Nephron (organoid): Measurements from ENCODE around the gene USP5.

Experiments
- H3K27ac Mint-ChIP-seq, 3 experiments: 2 replicates each; pipeline ENCODE4 v1.8.0; 2020; ENCODE audit warnings: mixed read lengths in 3 of 3, mild to moderate bottlenecking in 2 of 3, moderate library complexity in 1 of 3
- H3K27me3 Mint-ChIP-seq: 2 replicates; pipeline ENCODE4 v1.8.0; 2021; ENCODE audit warnings: low read depth, mild to moderate bottlenecking, moderate library complexity, mixed read lengths
- H3K36me3 Mint-ChIP-seq: 2 replicates; pipeline ENCODE4 v1.8.0; 2020; ENCODE audit warnings: low read depth, mixed read lengths
- H3K4me1 Mint-ChIP-seq: 2 replicates; pipeline ENCODE4 v1.8.0; 2020; ENCODE audit warnings: mixed read lengths
- H3K4me3 Mint-ChIP-seq, 3 experiments: 2 replicates each; pipeline ENCODE4 v1.8.0; 2020; ENCODE audit warnings: mild to moderate bottlenecking in 3 of 3, mixed read lengths in 3 of 3, moderate library complexity in 2 of 3
- H3K9me3 Mint-ChIP-seq: 2 replicates; pipeline ENCODE4 v1.8.0; 2020; ENCODE audit warnings: mixed read lengths
- TF ChIP-seq, protein P1 (sequence below), 3 experiments: fragments of 200-600 bp; sonication (generic); IDR thresholded peaks; one replicate each; pipeline ENCODE4 v1.5.0; 2021; ENCODE audit warnings: antibody characterized with exemption in 3 of 3; ENCODE audit not compliant: unreplicated experiment in 3 of 3

Gene USP5

DNA sequence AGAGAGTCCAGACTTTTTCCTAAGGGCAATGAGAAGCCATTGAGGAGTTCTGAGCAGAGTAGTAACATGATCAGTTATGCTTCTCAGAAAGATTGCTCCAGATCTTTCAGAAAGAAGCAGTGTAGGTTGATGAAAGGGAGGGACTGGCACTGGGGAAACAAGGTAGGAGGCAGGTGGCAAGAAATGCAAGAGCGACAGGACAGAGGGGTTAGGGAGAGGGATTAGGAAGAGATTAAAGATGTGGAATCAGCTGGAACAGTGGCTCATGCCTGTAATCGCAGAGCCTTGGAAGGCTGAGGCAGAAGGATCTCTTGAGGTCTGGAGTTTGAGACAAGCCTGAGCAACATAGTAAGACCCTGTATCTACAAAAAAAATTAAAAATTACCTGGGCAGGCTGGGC lies 4.3 kb upstream of the USP5 start:
- no peaks in the 10 kb centered on the region for H3K27me3 Mint-ChIP-seq
- H3K36me3 Mint-ChIP-seq: peaks cover 52% of the 10 kb centered on the region
- no peak overlapping the region for H3K27ac Mint-ChIP-seq
- TF ChIP-seq, protein P1, sequence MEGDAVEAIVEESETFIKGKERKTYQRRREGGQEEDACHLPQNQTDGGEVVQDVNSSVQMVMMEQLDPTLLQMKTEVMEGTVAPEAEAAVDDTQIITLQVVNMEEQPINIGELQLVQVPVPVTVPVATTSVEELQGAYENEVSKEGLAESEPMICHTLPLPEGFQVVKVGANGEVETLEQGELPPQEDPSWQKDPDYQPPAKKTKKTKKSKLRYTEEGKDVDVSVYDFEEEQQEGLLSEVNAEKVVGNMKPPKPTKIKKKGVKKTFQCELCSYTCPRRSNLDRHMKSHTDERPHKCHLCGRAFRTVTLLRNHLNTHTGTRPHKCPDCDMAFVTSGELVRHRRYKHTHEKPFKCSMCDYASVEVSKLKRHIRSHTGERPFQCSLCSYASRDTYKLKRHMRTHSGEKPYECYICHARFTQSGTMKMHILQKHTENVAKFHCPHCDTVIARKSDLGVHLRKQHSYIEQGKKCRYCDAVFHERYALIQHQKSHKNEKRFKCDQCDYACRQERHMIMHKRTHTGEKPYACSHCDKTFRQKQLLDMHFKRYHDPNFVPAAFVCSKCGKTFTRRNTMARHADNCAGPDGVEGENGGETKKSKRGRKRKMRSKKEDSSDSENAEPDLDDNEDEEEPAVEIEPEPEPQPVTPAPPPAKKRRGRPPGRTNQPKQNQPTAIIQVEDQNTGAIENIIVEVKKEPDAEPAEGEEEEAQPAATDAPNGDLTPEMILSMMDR (IDR thresholded peaks at IDR 0.05; ENCODE audit: unreplicated experiment in 3 of 3): no peak
- H3K4me1 Mint-ChIP-seq: peaks cover 32% of the 10 kb centered on the region
- no peaks in the 10 kb centered on the region for H3K9me3 Mint-ChIP-seq
- H3K4me3 Mint-ChIP-seq: peak overlapping the region in 2 of 3 experiments; percentile 30 to 41

DNA sequence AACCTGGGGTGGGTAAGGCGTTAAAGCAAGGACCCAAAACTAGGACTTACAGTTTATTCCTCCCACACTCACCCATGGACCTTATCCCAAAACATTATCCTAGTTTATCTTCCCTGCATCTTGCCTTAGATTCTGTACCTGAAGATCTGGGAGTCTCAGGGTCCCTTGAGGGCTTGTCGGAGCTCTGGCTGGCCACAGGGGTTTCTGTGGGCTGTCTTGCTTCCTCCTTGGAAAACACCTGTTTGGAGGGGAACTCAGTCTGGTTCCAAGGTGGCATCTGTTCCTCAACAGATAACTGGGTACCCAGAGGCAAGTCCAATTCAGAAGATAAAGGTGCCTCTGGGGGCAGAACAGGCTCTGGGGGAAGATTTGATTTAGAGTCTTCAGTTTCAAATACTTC lies 2.5 kb upstream of the USP5 start:
- peaks cover 43% of the 10 kb centered on the region for H3K36me3 Mint-ChIP-seq
- H3K27me3 Mint-ChIP-seq: no peaks in the 10 kb centered on the region
- peaks cover 44% of the 10 kb centered on the region for H3K4me1 Mint-ChIP-seq
- TF ChIP-seq, protein P1 (IDR thresholded peaks at IDR 0.05; ENCODE audit: unreplicated experiment in 3 of 3): no peak
- peak overlapping the region; percentile 72 to 91 (median 91) for H3K4me3 Mint-ChIP-seq
- peak overlapping the region in 1 of 3 experiments; percentile 34 for H3K27ac Mint-ChIP-seq
- no peaks in the 10 kb centered on the region for H3K9me3 Mint-ChIP-seq

DNA sequence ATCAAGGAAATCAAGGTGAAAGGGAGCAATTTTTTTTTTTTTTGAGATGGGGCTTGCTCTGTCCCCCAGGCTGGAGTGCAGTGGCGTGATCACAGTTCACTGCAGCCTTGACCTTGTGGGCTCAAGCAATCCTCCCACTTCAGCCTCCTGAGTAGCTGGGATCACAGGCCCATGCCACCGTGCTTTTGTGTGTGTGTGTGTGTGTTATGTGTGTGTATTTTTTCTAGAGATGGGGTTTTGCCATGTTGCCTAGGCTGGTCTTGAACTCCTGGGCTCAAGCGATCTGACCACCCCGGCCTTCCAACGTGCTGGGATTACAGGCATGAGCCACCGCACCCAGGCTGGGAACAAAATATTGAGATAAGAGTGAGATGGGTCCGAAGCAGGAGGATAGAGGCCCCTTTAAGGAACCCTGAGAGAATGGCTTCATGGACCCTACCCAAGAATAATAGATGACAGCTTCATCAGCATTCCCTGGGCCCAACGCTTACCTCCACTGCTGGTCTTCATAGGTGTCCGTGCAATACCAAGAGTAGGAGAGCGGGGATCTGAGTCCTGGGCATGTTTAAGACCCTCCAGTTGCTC lies 1.9 kb upstream of the USP5 start:
- Mint-ChIP-seq H3K4me1 (peaks cover 44% of the 10 kb centered on the region), H3K27me3 (no peaks in the 10 kb centered on the region), H3K9me3 (no peaks in the 10 kb centered on the region), H3K4me3 (peak overlapping the region; percentile 87 to 91 (median 91)), H3K36me3 (peaks cover 36% of the 10 kb centered on the region), H3K27ac (peak overlapping the region in 1 of 3 experiments; percentile 34)
- TF ChIP-seq, protein P1 (IDR thresholded peaks at IDR 0.05; ENCODE audit: unreplicated experiment in 3 of 3): no peak

DNA sequence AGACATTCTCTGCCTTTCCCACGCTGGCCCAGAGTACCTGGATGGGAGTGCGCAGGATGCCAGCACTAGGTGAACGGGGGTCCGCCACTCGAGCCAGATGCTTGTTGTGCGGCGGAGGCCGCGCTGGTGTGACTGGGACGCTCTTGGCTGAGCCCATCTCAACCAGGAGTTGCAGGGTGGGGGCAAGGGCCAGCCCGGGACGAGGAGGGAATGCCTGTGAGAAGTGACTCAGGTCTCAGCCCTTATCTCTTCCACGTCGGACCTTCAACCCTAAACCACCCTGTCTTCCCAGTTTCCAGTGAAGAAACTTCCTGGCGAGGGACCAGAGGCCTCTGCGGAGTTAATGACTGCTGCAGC lies 1.2 kb upstream of the USP5 start:
- Mint-ChIP-seq H3K4me1 (peaks cover 44% of the 10 kb centered on the region), H3K27me3 (no peaks in the 10 kb centered on the region), H3K27ac (peak overlapping the region; percentile 75 to 97 (median 96)), H3K36me3 (peaks cover 35% of the 10 kb centered on the region), H3K4me3 (peak overlapping the region; percentile 87 to 91 (median 91)), H3K9me3 (no peaks in the 10 kb centered on the region)
- TF ChIP-seq, protein P1 (IDR thresholded peaks at IDR 0.05; ENCODE audit: unreplicated experiment in 3 of 3): no peak

DNA sequence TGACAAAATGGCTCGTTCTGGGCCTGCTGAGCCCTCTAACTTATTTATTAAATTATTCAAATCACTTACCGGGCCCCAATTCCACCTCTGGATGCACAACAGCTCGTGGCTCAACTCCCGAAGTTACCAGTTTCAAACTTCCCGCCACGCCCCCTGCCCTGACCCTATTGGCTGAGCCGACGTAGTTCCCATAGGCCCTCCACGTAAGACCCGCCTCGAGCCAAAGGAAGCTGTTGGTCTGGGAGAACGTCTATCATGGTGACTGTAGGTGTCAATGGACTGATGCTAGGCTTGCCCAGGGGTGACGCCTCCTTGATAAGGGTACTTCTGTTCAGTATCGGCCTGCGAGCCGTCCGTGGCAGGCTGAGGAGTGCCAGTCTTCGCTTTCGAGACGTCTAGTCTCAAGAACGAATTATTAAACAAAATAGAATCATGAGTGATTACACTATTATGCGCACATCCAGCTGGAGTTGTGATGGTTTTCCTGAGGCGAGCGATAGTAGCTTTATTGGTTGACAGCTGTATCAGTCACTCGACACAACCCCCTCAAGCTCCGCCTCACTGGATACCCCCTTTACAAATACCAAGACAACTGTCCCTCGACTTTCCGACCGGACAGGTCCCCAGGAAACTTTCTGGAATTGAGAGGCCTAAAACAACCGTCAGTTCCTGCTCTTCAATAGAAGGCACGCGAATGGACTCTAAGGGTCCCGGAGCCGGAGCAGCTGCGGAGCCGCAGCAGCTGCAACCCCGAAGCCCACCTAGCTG lies 613 bp upstream of the USP5 start, which contains the start of gene CDCA3:
CDCA3 (minus strand) TSS at position 134 of the 768 bp plus-strand sequence. CDS start 334 bp downstream, outside the sequence.
- no peaks in the 10 kb centered on the region for H3K27me3 Mint-ChIP-seq
- peaks cover 44% of the 10 kb centered on the region for H3K4me1 Mint-ChIP-seq
- peak within 1 kb of the TSS; percentile 87 to 91 (median 91) for H3K4me3 Mint-ChIP-seq
- no peaks in the 10 kb centered on the region for H3K9me3 Mint-ChIP-seq
- H3K27ac Mint-ChIP-seq: peak within 1 kb of the TSS; percentile 75 to 97 (median 96)
- TF ChIP-seq, protein P1 (IDR thresholded peaks at IDR 0.05; ENCODE audit: unreplicated experiment in 3 of 3): no peak
- H3K36me3 Mint-ChIP-seq: peaks cover 33% of the 10 kb centered on the region
